Nephron progenitor cell (in vitro differentiated cells): ENCODE measurements around the gene YWHAB.

ENCODE experiments used
- DNase-seq: peaks from one replicate; pipeline ENCODE4 v3.0.0; 2021
- H3K27ac Mint-ChIP-seq: 2 replicates; pipeline ENCODE4 v1.8.0; 2021; ENCODE audit warnings: mild to moderate bottlenecking, moderate library complexity, mixed read lengths
- H3K27me3 Mint-ChIP-seq: 2 replicates; pipeline ENCODE4 v1.8.0; 2021; ENCODE audit warnings: mild to moderate bottlenecking, low read depth, mixed read lengths; ENCODE audit not compliant: poor library complexity
- H3K36me3 Mint-ChIP-seq: 2 replicates; pipeline ENCODE4 v1.8.0; 2021; ENCODE audit warnings: low read depth, mixed read lengths
- H3K4me1 Mint-ChIP-seq: 2 replicates; pipeline ENCODE4 v1.8.0; 2021; ENCODE audit warnings: mixed read lengths
- H3K4me3 Mint-ChIP-seq: 2 replicates; pipeline ENCODE4 v1.8.0; 2021; ENCODE audit warnings: mild to moderate bottlenecking, moderate library complexity, mixed read lengths
- H3K9me3 Mint-ChIP-seq: 2 replicates; pipeline ENCODE4 v1.8.0; 2021; ENCODE audit warnings: mild to moderate bottlenecking, moderate library complexity, mixed read lengths
- CTCF ChIP-seq: fragments of 200-600 bp; sonication (generic); IDR thresholded peaks from 2 replicates; pipeline ENCODE4 v1.5.0; 2021; ENCODE audit warnings: antibody characterized with exemption

Gene YWHAB

GRCh38 chr20:44840826-44841225, 44.7 kb upstream of the YWHAB start:
- TF ChIP-seq CTCF, result no peak
- no peak overlapping the region for H3K27ac Mint-ChIP-seq
- no peaks in the 10 kb centered on the region for H3K4me1 Mint-ChIP-seq
- peaks cover 5% of the 10 kb centered on the region for H3K9me3 Mint-ChIP-seq
- no peak overlapping the region for H3K4me3 Mint-ChIP-seq
- DNase-seq, result no peak
- H3K36me3 Mint-ChIP-seq, result peaks cover 4% of the 10 kb centered on the region
- peaks cover 17% of the 10 kb centered on the region for H3K27me3 Mint-ChIP-seq

GRCh38 chr20:44841955-44842354, 43.5 kb upstream of the YWHAB start:
- Mint-ChIP-seq H3K27me3 (peaks cover 17% of the 10 kb centered on the region), H3K27ac (no peak overlapping the region), H3K4me3 (no peak overlapping the region), H3K36me3 (peaks cover 4% of the 10 kb centered on the region), H3K4me1 (no peaks in the 10 kb centered on the region), H3K9me3 (peaks cover 10% of the 10 kb centered on the region)
- no peak for DNase-seq
- no peak for TF ChIP-seq CTCF

- DNase-seq, result no peak
- Mint-ChIP-seq H3K36me3 (peaks cover 4% of the 10 kb centered on the region), H3K4me3 (no peak overlapping the region), H3K27me3 (peaks cover 13% of the 10 kb centered on the region), H3K9me3 (peaks cover 10% of the 10 kb centered on the region), H3K4me1 (no peaks in the 10 kb centered on the region), H3K27ac (no peak overlapping the region)
- no peak for TF ChIP-seq CTCF
Measured at GRCh38 chr20:44843876-44844275, 41.6 kb upstream of the YWHAB start.

GRCh38 chr20:44848254-44849015, 37.1 kb upstream of the YWHAB start:
- peaks cover 8% of the 10 kb centered on the region for H3K27me3 Mint-ChIP-seq
- no peak for TF ChIP-seq CTCF
- no peak overlapping the region for H3K27ac Mint-ChIP-seq
- no peaks in the 10 kb centered on the region for H3K36me3 Mint-ChIP-seq
- no peak overlapping the region for H3K4me3 Mint-ChIP-seq
- peaks cover 5% of the 10 kb centered on the region for H3K9me3 Mint-ChIP-seq
- DNase-seq, result no peak
- no peaks in the 10 kb centered on the region for H3K4me1 Mint-ChIP-seq

GRCh38 chr20:44849703-44850102, 35.8 kb upstream of the YWHAB start:
- DNase-seq, result no peak
- Mint-ChIP-seq H3K4me3 (no peak overlapping the region), H3K4me1 (no peaks in the 10 kb centered on the region), H3K9me3 (peaks cover 5% of the 10 kb centered on the region), H3K36me3 (no peaks in the 10 kb centered on the region), H3K27me3 (peaks cover 6% of the 10 kb centered on the region), H3K27ac (no peak overlapping the region)
- TF ChIP-seq CTCF, result no peak

GRCh38 chr20:44850272-44850671, 35.2 kb upstream of the YWHAB start:
- Mint-ChIP-seq H3K36me3 (peaks cover 4% of the 10 kb centered on the region), H3K4me1 (no peaks in the 10 kb centered on the region), H3K9me3 (peaks cover 9% of the 10 kb centered on the region), H3K4me3 (no peak overlapping the region), H3K27me3 (peaks cover 6% of the 10 kb centered on the region), H3K27ac (no peak overlapping the region)
- TF ChIP-seq CTCF, result no peak
- DNase-seq, result no peak
